Measurements from ENCODE around the gene UTP25.
"Not testable (repeated sequence)": the region's sequence is repeated elsewhere in the genome, so short reads cannot be mapped to it uniquely, and the experiment has no call there.

Gene UTP25

GRCh38 chr1:209789245-209789644, 38.5 kb upstream of the UTP25 start:
- Histone ChIP-seq H3K79me2 (ENCODE audit: control insufficient read depth, low read length) (peaks cover under 1% of the 10 kb centered on the region), H3K27ac (ENCODE audit: low read depth, low read length) (no peak overlapping the region), H3K9me3 (ENCODE audit: control insufficient read depth, insufficient read depth, low read length) (peaks cover 11% of the 10 kb centered on the region), H3F3A (ENCODE audit: control insufficient read depth, insufficient read depth) (no peaks in the 10 kb centered on the region), H3K4me2 (ENCODE audit: low read length) (no peak overlapping the region), H4K20me1 (ENCODE audit: control insufficient read depth, insufficient read depth, low read depth, low read length) (no peaks in the 10 kb centered on the region), H3K4me1 (ENCODE audit: control insufficient read depth, low read length) (peaks cover 8% of the 10 kb centered on the region), H3K9me2 (replicated peaks; ENCODE audit: control insufficient read depth, low read length) (no peaks in the 10 kb centered on the region), H3K4me3 (ENCODE audit: low read length) (no peak overlapping the region), H3K36me3 (ENCODE audit: control insufficient read depth, low read length) (no peaks in the 10 kb centered on the region), H3K27me3 (ENCODE audit: control insufficient read depth, low read length) (peaks cover 19% of the 10 kb centered on the region)
- TF ChIP-seq CTCF (IDR thresholded peaks at IDR 0.05; ENCODE audit: low read depth, low read length, poor library complexity, severe bottlenecking) (no peak), EZH2phosphoT487 (IDR thresholded peaks at IDR 0.05; ENCODE audit: borderline replicate concordance, low read length) (no peak)

- Histone ChIP-seq H3K36me3 (ENCODE audit: control insufficient read depth, low read length) (no peaks in the 10 kb centered on the region), H3K9me3 (ENCODE audit: control insufficient read depth, insufficient read depth, low read length) (peaks cover 2% of the 10 kb centered on the region), H3K4me2 (ENCODE audit: low read length) (no peak overlapping the region), H3K4me3 (ENCODE audit: low read length) (no peak overlapping the region), H3K4me1 (ENCODE audit: control insufficient read depth, low read length) (no peaks in the 10 kb centered on the region), H3F3A (ENCODE audit: control insufficient read depth, insufficient read depth) (no peaks in the 10 kb centered on the region), H3K9me2 (replicated peaks; ENCODE audit: control insufficient read depth, low read length) (no peaks in the 10 kb centered on the region), H4K20me1 (ENCODE audit: control insufficient read depth, insufficient read depth, low read depth, low read length) (no peaks in the 10 kb centered on the region), H3K27ac (ENCODE audit: low read depth, low read length) (no peak overlapping the region), H3K27me3 (ENCODE audit: control insufficient read depth, low read length) (peaks cover 25% of the 10 kb centered on the region), H3K79me2 (ENCODE audit: control insufficient read depth, low read length) (no peaks in the 10 kb centered on the region)
- TF ChIP-seq CTCF (IDR thresholded peaks at IDR 0.05; ENCODE audit: low read depth, low read length, poor library complexity, severe bottlenecking), result no peak
- no peak for TF ChIP-seq EZH2phosphoT487 (IDR thresholded peaks at IDR 0.05; ENCODE audit: borderline replicate concordance, low read length)
Measured at GRCh38 chr1:209790286-209791193, 37.2 kb upstream of the UTP25 start.

GRCh38 chr1:209791920-209792319, 35.9 kb upstream of the UTP25 start:
- Histone ChIP-seq H3K9me2 (replicated peaks; ENCODE audit: control insufficient read depth, low read length) (no peaks in the 10 kb centered on the region), H3K27me3 (ENCODE audit: control insufficient read depth, low read length) (peaks cover 30% of the 10 kb centered on the region), H3K36me3 (ENCODE audit: control insufficient read depth, low read length) (no peaks in the 10 kb centered on the region), H3K4me2 (ENCODE audit: low read length) (no peak overlapping the region), H3K27ac (ENCODE audit: low read depth, low read length) (no peak overlapping the region), H4K20me1 (ENCODE audit: control insufficient read depth, insufficient read depth, low read depth, low read length) (no peaks in the 10 kb centered on the region), H3F3A (ENCODE audit: control insufficient read depth, insufficient read depth) (no peaks in the 10 kb centered on the region), H3K4me3 (ENCODE audit: low read length) (no peak overlapping the region), H3K4me1 (ENCODE audit: control insufficient read depth, low read length) (no peaks in the 10 kb centered on the region), H3K9me3 (ENCODE audit: control insufficient read depth, insufficient read depth, low read length) (no peaks in the 10 kb centered on the region), H3K79me2 (ENCODE audit: control insufficient read depth, low read length) (no peaks in the 10 kb centered on the region)
- TF ChIP-seq CTCF (IDR thresholded peaks at IDR 0.05; ENCODE audit: low read depth, low read length, poor library complexity, severe bottlenecking), result no peak
- no peak for TF ChIP-seq EZH2phosphoT487 (IDR thresholded peaks at IDR 0.05; ENCODE audit: borderline replicate concordance, low read length)

- H3K4me3 ChIP-seq (ENCODE audit: low read length); H3K79me2 ChIP-seq (ENCODE audit: control insufficient read depth, low read length); H3F3A ChIP-seq (ENCODE audit: control insufficient read depth, insufficient read depth); H3K4me1 ChIP-seq (ENCODE audit: control insufficient read depth, low read length); H3K27ac ChIP-seq (ENCODE audit: low read depth, low read length); H4K20me1 ChIP-seq (ENCODE audit: control insufficient read depth, insufficient read depth, low read depth, low read length); H3K9me3 ChIP-seq (ENCODE audit: control insufficient read depth, insufficient read depth, low read length); H3K4me2 ChIP-seq (ENCODE audit: low read length); H3K36me3 ChIP-seq (ENCODE audit: control insufficient read depth, low read length); H3K9me2 ChIP-seq (replicated peaks; ENCODE audit: control insufficient read depth, low read length): not testable (repeated sequence)
- peaks cover 30% of the 10 kb centered on the region for H3K27me3 ChIP-seq (ENCODE audit: control insufficient read depth, low read length)
Measured at GRCh38 chr1:209793711-209794110, 34.1 kb upstream of the UTP25 start.
